GDM1 (cell line): ENCODE results near the gene RAI1.

Experiments
- DNase-seq: peaks from one replicate; lab custom pipeline; 2025; lab: John Stamatoyannopoulos, UW

Gene RAI1

DNA sequence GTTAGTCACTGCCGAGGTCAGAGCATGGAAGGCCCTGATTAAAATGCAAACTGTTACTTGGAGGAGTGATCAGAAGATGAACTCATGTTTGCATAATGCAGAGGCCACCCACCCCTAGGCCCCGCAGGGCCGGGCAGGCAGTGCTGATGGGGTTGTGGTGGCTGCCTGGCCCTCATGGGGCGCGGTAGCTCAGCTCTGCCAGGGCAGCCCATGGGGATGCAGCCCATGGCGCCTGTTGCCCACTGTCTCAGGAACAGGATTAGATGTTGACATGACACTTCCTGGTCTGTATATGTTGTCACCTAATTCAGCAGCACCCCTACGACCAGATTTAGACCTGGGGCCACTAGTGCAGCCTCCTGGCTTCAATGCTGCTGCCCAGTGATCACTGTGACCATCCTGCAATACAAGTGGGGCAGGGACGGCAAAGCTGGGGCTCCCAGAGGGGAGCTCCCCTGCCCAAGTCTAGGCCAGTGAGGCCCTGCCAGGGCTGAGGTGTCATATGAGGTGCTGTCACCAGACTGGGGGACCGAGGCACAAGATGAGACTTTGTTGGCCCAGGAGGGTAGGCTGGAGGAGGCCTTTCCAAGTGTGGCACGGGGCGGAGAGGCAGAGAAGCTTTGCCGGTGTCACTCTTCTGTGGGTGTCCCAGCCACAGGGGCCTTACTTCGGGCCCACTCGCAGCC lies 49.1 kb downstream of the RAI1 start:
- no peak for DNase-seq

DNA sequence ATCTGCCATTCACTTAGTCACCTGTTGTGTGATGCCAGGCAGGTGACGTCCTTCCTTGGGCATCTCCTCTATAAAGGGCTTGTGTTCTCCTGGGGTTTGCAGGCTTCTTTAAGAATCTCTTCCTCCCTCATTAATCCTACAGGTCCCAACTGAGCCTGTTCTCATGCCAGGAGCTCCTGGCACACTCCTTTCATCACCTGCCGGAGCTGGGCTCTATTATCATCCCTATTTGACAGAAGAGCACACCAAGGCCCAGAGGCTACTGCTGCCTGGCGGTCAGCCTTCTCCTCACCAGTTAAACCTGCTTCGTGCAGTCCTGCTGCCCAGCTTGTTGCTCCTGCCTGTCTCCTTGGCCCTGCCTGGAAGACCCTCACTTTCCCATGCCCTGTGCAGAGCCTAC lies 51.2 kb downstream of the RAI1 start:
- no peak for DNase-seq

DNA sequence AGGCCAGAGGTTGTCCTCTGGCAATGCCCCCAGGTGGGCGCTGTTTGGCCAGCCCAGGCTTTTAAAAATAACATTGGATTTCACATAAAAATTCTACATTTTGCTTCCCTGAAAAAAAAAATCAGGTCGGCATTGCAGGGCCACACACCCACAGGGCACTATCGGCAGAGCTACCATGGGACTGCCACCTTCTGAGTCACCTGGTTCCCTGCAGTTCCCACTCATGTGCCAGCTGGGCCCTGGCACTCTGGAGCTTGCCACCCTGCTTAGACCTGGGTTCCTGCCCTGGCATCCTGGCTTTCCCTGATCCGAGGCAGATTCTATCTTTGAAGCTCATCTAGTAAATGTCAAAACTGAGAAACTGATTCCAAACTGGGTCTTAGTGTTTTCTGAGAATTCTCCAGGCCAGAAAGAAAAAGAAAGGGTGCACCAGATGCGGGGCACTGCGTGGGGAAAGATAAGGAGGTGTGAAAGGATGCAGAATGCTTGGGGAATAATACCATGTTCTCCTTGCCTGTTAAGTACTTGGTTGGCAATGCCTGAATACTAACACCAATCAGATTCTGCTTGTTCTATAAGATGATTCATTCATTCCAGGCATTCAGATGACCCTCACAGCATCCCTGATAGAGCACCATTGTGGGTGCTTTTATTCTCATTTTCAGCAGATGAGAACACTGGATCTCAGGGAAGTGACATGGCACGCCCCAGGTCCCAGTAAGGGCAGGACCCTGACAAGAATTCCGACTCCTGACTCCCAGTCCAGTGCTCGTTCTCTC lies 51.8 kb downstream of the RAI1 start:
- DNase-seq = no peak

DNA sequence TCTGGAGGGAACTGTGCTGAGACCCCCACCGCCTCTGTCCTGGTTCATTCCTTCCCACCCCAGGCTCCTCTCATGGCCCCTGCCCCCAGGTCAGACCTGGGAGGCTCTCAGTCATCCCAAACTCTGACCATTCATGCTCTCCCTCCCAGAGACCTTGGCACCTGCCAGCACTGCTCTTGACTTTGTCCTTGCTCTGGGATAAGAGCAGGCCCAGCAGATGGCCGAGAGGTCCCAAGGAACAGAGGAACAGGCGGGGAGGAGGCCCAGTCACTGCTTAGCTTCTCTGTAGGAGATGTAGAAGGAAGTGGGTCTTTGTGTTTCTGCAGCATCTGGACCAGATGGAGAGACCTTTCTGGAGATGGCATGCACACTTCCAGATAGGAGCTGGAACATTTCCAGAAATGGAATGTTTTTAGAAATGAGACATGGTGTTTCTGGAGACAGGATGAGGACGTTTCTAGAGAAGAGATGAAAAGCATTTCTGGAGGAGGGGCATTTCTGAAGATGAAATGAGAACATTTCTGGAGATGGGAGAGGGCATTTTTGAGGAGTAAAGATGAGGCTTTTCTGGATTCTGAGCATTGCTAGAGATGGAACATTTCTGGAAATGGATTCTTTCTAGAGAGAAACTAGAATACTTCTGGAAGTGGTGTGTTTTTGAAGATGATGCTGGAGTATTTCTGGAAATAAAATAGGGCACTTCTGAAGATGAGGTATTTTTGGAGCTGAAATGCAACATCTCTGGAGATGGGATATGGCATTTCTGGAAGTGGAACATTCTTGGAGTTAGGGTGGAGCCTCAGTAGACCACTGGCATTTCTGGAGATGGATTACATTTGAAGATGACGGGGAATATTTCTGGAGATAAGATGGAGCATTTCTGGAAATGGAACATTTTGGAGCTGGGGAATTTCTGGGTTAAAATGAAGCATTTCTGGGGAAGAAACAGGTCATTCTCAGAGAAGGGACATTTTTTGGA lies 55.2 kb downstream of the RAI1 start:
- DNase-seq = no peak

DNA sequence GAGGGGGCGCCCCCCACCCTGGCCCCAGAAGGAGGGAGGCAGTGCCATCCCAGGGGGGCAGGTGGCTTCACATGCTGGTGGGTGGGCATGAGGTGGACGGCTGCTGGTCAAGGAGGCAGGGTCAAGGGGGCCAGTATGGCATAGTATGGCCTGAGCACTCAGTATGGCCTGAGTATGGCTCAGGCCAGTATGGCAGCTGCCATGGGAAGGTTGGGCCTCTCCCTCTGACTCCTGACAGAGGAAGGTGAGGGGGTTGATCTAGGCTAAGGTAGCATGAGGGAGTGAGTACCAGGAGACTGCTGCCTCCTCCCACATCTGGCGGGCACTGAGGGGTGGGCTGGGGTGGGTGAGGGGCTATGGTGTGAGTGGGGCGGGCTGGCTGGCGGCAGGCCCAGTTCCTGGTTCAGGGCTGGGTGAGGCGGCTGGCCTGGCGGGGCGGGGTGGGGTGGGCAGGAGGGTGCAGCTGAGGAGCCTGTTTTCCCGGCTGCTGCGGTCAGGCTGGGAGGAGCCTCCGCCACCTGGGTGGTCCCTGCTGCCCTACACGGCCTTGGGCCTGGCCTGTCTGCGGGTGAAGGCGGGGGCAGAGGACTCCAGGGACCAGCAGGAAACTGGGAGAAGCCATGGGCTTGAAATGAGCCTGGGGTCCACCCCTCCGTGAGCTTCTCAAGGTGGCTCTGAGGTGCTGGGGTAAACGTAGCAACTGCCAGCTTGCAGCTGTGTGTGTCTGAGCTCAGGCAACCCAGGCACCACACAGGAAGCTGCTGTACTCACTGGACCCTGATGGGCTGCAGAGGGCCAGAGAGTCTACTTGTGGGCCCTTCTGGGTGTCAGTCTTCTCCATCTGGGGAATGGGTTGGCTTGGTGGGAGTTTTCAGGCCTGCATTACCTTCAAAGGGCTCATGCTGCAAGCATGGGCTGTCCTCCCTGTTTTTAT lies 57.0 kb downstream of the RAI1 start:
- no peak for DNase-seq

DNA sequence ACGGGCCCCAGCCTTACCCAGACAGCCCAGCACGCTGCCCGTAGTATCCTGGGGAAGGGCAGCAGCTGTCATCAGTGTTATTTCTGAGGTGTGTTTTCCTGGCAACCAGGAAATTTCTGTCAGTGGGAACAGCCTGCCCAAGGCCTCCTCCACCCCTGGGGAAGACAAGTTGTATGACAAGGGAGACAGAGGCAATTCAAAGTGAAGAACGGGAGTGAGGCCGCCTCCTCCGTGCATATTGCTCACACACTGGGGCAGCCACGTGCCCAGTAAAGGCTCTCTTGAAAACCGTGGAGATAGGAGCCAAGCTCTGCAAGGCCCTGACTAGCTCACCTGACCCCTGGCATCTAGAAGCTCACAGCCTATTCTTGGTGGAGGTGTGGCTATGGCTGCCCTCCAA lies 57.6 kb downstream of the RAI1 start:
- no peak for DNase-seq

DNA sequence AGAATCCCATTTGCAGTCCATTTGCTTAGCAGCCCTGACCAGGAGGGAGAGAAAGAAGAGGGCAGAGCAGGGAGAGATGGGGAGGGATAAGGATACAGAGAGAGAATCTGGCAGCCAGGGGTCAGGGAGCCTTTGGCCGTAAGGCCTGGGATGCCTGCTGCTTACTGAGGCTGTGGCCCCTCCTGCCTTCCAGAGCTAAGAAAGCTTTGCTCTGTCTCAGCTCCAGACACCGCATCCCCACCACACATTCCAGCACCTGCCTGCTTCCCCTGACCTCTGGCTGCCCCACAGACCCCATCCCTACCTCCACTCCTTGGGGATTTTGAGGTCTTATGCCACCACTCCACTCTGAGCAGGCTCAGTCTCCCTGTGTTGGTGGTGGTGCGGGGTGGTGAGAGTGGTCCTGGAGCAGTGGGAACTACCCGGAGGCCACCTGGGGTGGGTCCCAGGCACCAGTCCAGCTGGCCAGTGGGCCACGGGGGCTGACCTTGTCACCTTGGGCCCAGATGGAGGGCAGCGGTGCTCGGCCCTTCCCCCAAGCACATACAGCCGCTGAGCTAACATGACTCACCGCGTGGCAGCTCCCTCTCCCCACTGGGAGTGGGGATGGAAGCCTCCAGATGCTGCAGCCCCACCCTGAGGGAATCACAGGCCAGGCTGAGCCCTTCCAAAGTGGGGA lies 58.3 kb downstream of the RAI1 start:
- DNase-seq = no peak

DNA sequence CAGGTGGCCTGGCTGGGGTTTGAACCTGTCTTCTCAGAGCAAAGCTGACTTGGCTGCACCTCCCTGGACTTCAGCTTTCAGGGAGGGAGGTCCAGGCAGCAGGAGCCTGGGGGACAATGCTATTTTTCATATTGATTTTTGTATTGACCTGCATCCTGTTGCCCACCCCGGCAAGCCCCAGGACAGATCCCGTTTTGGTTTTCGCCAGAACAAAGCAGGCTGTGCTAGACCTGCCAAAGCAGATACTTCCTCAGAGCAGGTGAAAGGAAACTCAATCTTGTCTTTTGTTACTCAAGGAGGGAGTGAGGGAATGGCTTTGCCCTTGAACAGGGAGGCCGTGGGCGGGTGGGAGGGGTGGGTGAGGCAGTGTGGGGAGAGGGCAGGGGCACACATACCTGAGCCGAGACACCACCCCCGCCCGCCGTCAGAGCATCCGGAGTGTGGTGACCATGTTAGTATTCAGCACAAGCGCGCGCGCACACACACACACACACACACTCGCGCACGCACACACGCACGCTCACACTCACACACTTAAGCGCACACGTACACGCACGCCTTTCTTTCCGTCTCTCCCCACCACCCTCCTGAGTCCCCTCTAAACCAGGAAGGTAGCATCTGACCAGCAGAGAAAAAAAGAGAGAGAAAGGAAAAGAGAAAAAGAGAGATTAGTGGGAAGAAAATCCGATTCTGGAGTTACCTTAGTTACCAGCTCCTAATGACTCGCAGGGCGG lies 59.5 kb downstream of the RAI1 start:
- DNase-seq = no peak

DNA sequence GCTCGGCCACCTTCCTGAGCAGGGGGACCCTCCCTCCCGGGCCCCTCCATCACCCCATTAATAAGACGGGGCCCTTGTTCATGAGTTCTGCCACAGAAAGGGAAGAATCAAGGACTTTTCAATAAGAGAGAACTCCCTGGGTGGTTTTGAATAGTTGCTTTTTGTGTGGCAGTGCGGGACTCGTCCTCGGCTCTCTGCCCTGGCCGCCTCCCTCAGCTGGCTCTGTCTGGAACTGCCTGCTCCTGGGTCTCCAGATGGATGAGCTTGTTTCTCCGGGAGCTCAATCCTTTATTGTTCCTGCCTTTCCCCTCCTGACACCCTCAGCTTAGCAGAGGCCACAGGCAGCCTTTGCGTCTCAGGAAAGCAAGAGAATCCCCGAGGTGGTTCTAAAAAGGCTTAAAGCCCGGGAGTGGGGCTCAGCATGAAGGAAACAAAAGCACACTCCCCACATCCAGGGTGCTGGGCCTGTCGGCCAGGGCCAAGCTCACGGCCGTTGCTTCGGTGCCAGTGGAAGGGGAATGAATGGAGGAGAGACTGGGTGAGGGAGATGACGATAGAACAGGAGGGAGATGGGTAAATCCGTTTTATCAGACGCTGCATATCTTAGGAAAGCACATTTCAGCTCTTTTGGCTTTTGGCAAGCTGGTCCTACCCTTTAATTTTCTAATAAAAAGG lies 60.2 kb downstream of the RAI1 start:
- no peak for DNase-seq

DNA sequence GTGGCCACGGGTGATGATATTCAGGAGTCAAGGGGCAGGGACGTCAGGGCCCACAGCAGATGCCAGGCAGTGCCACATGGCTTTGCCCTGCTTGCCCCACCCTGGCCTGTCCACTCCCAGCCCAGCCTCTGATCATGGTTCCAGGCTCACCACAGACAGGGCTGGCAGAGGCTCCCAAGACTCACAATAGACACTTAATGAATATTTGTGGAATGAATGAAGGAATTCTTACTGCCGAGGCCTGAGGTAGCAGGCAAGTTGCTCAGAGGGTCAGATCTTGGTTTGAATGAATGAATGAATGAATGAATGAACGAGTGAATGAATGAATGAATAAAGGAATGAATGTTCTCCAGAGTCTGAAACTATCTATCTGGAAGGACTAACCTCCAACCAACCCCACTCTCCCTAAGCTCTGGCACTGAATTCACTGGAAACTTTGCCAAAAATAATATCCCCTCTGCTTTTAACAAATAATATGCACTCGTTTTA lies 60.9 kb downstream of the RAI1 start:
- DNase-seq = no peak

DNA sequence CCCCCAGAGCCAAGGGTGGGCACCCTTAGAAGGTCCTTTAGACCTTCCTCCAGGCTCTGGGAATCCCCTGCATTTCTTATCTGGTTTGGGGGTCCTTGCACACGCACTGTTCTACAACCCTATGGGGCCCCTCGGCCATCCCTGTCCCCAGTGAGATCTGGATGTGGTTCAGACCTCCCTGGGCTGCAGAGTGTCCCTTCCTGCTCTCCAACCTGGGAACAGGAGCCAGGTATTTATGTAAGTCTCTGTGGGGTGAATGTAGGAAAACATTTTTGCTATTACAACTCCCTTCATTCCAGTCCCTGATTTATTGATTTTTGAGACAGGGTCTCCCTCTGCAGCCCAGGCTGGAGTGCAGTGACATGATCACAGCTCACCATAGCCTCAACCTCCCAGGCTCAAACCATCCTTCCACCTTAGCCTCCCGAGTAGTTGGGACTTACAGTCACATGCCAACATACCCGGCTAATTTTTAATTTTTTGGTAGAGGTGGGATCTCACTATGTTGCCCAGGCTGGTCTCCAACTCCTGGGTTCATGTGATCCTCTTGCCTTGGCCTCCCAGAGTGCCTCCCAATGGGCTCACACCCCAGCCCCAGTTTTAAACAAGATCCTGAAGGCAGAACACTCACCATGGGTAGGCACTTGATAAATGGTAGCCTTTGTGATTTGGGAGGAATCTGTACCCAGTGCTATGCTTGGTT lies 61.6 kb downstream of the RAI1 start:
- DNase-seq = no peak

DNA sequence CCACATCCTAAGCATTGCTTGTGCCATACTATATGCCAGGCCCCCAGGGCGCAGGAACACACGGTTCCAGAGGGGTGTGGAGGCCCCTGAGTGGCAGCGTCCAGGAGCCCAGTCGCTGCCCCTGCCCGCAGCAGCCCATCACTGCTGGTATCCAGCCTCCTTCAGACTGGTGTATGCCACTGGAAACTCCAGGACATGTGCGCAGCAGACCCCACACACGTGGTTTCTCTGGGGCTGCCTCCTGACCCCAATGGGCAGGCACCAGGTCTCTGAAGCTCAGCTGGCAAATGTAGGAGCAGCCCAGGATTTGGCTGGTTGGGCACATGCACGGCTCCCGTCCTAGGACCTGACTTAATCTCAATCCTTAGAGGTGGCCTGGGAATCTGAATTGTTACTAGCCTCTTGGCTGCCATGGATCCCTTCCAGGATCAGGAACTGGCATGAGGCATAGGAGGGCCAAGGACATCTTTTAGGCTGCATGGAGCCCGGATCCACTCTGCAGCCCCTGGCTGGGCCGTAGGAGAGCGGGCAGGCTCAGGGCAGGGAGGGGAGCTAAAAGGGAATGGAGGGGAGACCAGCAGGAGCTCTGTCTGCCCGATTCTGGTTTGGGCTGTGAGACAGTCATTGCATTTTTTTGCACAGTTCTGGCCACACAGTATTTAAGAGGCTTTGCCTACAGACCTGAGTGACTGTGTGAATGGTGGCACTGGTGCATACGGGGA lies 62.3 kb downstream of the RAI1 start:
- DNase-seq = no peak

DNA sequence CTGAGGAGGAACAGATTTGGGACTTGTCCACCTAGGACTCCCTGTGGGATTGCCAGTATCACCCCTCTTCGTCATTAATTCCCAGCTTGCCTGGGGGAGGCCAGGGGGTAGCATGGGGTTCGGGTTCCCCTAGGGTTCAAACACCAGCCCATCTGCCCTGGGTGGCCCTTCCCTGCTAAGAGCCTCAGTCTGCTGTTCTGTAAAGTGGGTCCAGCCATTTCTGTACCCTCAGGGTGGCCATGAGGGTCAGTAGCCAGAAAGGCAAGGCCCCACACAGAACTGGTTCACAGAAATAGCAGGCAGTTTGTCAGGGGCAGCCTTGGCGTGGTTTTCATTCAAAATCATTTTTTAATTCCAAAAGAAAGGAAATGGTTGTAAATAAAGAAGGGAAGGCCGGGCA lies 62.9 kb downstream of the RAI1 start:
- DNase-seq = no peak

DNA sequence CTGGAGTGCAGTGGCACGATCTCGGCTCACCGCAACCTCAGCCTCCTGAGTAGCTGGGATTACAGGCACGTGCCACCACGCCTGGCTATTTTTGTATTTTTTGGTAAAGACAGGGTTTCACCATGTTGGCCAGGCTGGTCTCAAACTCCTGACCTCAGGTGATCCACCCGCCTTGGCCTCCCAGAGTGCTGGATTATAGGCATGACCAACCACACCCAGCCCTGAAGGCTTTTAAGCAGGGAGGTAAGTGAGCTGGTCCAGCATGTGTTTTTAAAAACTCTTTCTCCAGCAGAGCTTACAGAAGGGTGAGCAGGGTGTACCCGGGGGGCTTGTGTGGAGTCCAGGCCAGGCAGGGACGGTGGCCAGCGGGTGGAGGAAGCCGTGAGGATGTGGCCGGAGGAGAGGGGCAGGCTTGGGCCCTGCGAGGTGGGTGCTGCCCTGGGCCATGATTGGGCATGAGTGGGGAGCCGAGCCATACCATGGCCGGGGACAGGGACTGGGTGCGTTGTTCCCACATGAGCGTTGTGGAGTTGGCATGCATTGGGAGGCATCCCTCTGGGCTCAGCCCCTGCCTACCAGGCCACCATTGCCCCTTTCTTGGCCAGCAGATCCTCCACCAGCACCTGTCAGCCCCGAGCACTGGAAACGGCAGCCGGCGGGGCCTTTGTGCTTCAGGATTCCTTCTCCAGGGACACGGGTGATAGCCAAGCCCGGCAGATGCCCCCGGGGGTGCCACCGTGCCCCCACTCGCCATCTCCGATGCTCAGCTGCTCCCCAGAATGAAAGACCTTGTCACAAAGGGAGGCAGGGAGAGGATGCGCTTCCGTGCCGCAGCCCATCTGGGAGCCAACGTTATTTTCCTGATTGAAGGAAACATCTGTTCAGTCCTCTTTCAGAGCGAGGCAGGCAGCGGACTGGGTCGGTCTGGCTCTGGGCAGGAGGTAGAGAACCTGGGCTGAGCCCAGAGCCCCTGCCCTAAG lies 64.5 kb downstream of the RAI1 start:
- no peak for DNase-seq

DNA sequence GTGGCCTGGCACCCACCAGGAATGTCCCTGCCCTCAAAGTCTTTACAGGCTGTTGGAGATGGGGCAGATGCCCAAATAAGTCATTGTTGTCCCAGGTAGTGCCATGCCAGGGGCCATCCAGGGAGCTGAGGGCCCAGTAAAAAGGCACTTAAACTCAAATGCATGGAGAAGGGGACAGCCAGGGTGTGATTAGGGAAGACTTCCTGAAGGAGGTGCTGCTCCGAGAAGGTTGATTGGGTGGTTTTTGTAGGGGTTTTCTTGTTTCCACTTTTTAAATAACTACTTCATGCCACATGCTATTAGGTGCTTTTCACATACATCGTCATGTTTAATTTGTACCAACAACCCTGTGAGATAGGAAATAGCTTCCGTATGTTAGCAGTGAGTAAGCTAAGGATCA lies 66.9 kb downstream of the RAI1 start:
- DNase-seq = no peak

DNA sequence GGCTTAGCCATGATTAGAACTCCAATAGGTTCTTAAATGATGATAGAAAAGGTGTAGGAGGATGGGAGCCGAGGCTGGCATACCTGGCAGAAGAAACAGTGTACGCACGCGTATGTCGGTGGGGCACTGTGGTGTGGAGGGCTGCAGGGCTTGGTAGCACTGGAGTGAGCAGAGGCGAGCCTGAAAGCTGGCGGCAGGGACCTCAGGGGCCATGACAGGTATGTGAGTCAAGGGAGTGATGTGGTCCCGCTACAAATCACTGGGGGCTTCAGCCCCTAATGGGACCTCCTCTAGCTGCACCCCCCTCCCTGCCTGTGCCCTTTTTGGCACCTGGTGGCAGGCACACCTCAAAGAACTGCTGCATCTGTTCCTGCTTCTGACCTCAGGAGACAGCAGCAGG lies 67.3 kb downstream of the RAI1 start:
- DNase-seq = no peak
